H9 (cell line): ENCODE measurements around the gene PRKACA. TPM values are rescaled to one million over a fixed set of nuclear protein-coding genes. Genes with fewer than 3 reads are reported as not detected.

ENCODE experiments used
- DNase-seq: peaks from one replicate; pipeline ENCODE4 v3.0.0-alpha.2; 2017
- H2AFZ ChIP-seq: one replicate; pipeline ENCODE4 v1.6.1; 2013; ENCODE audit warnings: mild to moderate bottlenecking, low read length, control low read depth, moderate library complexity
- H2AK5ac ChIP-seq: 2 replicates; pipeline ENCODE4 v1.6.1; 2013; ENCODE audit warnings: low read length, control low read depth, mixed read lengths; ENCODE audit not compliant: insufficient read length
- H2BK120ac ChIP-seq: one replicate; pipeline ENCODE4 v1.6.1; 2013; ENCODE audit warnings: low read depth, mild to moderate bottlenecking, low read length, control low read depth, inconsistent platforms; ENCODE audit not compliant: poor library complexity, severe bottlenecking
- H2BK12ac ChIP-seq: 2 replicates; pipeline ENCODE4 v1.6.1; 2013; ENCODE audit warnings: low read length, control low read depth, mixed read lengths, low read depth; ENCODE audit not compliant: insufficient read length
- H2BK15ac ChIP-seq: 2 replicates; pipeline ENCODE4 v1.6.1; 2013; ENCODE audit warnings: low read depth, low read length, control low read depth
- H2BK20ac ChIP-seq: one replicate; pipeline ENCODE4 v1.6.1; 2013; ENCODE audit warnings: low read depth, mild to moderate bottlenecking, low read length, control low read depth, inconsistent platforms; ENCODE audit not compliant: poor library complexity, severe bottlenecking
- H2BK5ac ChIP-seq: 2 replicates; pipeline ENCODE4 v1.6.1; 2013; ENCODE audit warnings: low read length, control low read depth, mixed read lengths; ENCODE audit not compliant: insufficient read length
- H3K14ac ChIP-seq: 2 replicates; pipeline ENCODE4 v1.6.1; 2013; ENCODE audit warnings: low read length, control low read depth; ENCODE audit not compliant: insufficient read depth
- H3K18ac ChIP-seq: 2 replicates; pipeline ENCODE4 v1.6.1; 2013; ENCODE audit warnings: low read depth, mild to moderate bottlenecking, mixed read lengths, low read length, control low read depth; ENCODE audit not compliant: insufficient read length
- H3K23ac ChIP-seq: 2 replicates; pipeline ENCODE4 v1.6.1; 2013; ENCODE audit warnings: low read length, control low read depth, mixed read lengths, low read depth; ENCODE audit not compliant: insufficient read length
- H3K23me2 ChIP-seq: 2 replicates; pipeline ENCODE4 v1.6.1; 2013; ENCODE audit warnings: low read depth, mild to moderate bottlenecking, mixed read lengths, low read length, control low read depth; ENCODE audit not compliant: insufficient read length, poor library complexity, severe bottlenecking
- H3K27ac ChIP-seq: 2 replicates; pipeline ENCODE4 v1.5.1; 2013; ENCODE audit warnings: low read length, control low read depth, mixed read lengths, low read depth; ENCODE audit not compliant: insufficient read length
- H3K27me3 ChIP-seq: 2 replicates; pipeline ENCODE4 v1.6.1; 2013; ENCODE audit warnings: low read length, control low read depth, inconsistent platforms; ENCODE audit not compliant: insufficient read depth
- H3K4ac ChIP-seq: 2 replicates; pipeline ENCODE4 v1.6.1; 2013; ENCODE audit warnings: low read depth, mild to moderate bottlenecking, control low read depth, inconsistent platforms, low read length, moderate library complexity
- H3K4me1 ChIP-seq: 2 replicates; pipeline ENCODE4 v1.6.1; 2013; ENCODE audit warnings: low read length, control low read depth, inconsistent platforms; ENCODE audit not compliant: insufficient read depth
- H3K4me2 ChIP-seq: 2 replicates; pipeline ENCODE4 v1.6.1; 2013; ENCODE audit warnings: low read length, control low read depth, mixed read lengths; ENCODE audit not compliant: insufficient read length, insufficient read depth
- H3K56ac ChIP-seq: 2 replicates; pipeline ENCODE4 v1.6.1; 2013; ENCODE audit warnings: low read depth, mild to moderate bottlenecking, mixed read lengths, low read length, control low read depth; ENCODE audit not compliant: insufficient read length
- H3K79me1 ChIP-seq: 2 replicates; pipeline ENCODE4 v1.6.1; 2013; ENCODE audit warnings: low read depth, mild to moderate bottlenecking, moderate library complexity, low read length, control low read depth, inconsistent platforms; ENCODE audit not compliant: insufficient read depth, poor library complexity, severe bottlenecking
- H3K79me2 ChIP-seq: 2 replicates; pipeline ENCODE4 v1.6.1; 2013; ENCODE audit warnings: low read length, control low read depth, inconsistent platforms; ENCODE audit not compliant: insufficient read depth
- H3K9ac ChIP-seq: 2 replicates; pipeline ENCODE4 v1.6.1; 2013; ENCODE audit warnings: low read length, control low read depth, mixed read lengths; ENCODE audit not compliant: insufficient read length; ENCODE audit errors: extremely low read depth
- H3K9me3 ChIP-seq: one replicate; pipeline ENCODE4 v1.6.1; 2013; ENCODE audit warnings: low read depth, low read length, inconsistent platforms; ENCODE audit not compliant: control insufficient read depth
- H3T11ph ChIP-seq: one replicate; pipeline ENCODE4 v1.6.1; 2013; ENCODE audit warnings: mild to moderate bottlenecking, low read length, control low read depth, inconsistent platforms
- H4K20me1 ChIP-seq: one replicate; pipeline ENCODE4 v1.6.1; 2013; ENCODE audit not compliant: control insufficient read depth, insufficient read length, insufficient read depth
- H4K5ac ChIP-seq: 2 replicates; pipeline ENCODE4 v1.6.1; 2013; ENCODE audit warnings: low read depth, mild to moderate bottlenecking, mixed read lengths, low read length, control low read depth; ENCODE audit not compliant: insufficient read length
- H4K8ac ChIP-seq: replicated peaks from 2 replicates; pipeline ENCODE4 v1.6.1; 2013; ENCODE audit warnings: low read length, control low read depth, mixed read lengths, low read depth; ENCODE audit not compliant: insufficient read length
- H4K91ac ChIP-seq: 2 replicates; pipeline ENCODE4 v1.6.1; 2013; ENCODE audit warnings: low read depth, mild to moderate bottlenecking, moderate library complexity, mixed read lengths, low read length, control low read depth; ENCODE audit not compliant: insufficient read length
- H3K27ac Mint-ChIP-seq, 3 experiments: 2 replicates in 2 of 3; 3 replicates in 1 of 3; pipeline ENCODE4 v1.8.0; 2020 to 2021; ENCODE audit warnings: mixed read lengths in 3 of 3, mild to moderate bottlenecking in 1 of 3, moderate library complexity in 1 of 3
- H3K27me3 Mint-ChIP-seq: 2 replicates; pipeline ENCODE4 v1.8.0; 2021; ENCODE audit warnings: low read depth, mild to moderate bottlenecking, moderate library complexity, mixed read lengths
- H3K36me3 Mint-ChIP-seq, 3 experiments: 2 replicates in 2 of 3; 3 replicates in 1 of 3; pipeline ENCODE4 v1.8.0; 2020 to 2021; ENCODE audit warnings: low read depth in 3 of 3, mixed read lengths in 3 of 3; ENCODE audit not compliant: insufficient read depth in 1 of 3
- H3K4me1 Mint-ChIP-seq, 2 experiments: 2 replicates each; pipeline ENCODE4 v1.8.0; 2020; ENCODE audit warnings: mixed read lengths in 2 of 2
- H3K4me3 Mint-ChIP-seq, 2 experiments: 2 replicates in 1 of 2; 3 replicates in 1 of 2; pipeline ENCODE4 v1.8.0; 2020 to 2021; ENCODE audit warnings: mild to moderate bottlenecking in 2 of 2, mixed read lengths in 2 of 2, moderate library complexity in 1 of 2
- H3K9me3 Mint-ChIP-seq, 2 experiments: 2 replicates in 1 of 2; 3 replicates in 1 of 2; pipeline ENCODE4 v1.8.0; 2020; ENCODE audit warnings: mild to moderate bottlenecking in 2 of 2, mixed read lengths in 2 of 2, moderate library complexity in 1 of 2
- CTCF ChIP-seq: fragments of 200-600 bp; sonication (generic); conservative IDR thresholded peaks from 3 replicates; pipeline ENCODE4 v1.8.0; 2021; ENCODE audit warnings: antibody characterized with exemption, mild to moderate bottlenecking
- WGBS: extraction: QIAGEN DNeasy Blood & Tissue Kit; methylation state at CpG from one replicate; pipeline ENCODE4 v1.1.7; 2013; ENCODE audit warnings: missing lambda C conversion rate, low lambda C conversion rate, mixed read lengths; ENCODE audit not compliant: insufficient read length; ENCODE audit errors: extremely low coverage; 5-methylcytosine and 5-hydroxymethylcytosine counted together
- total RNA-seq: library from RNA; stranded (reverse); gene quantifications from 2 replicates; pipeline ENCODE4 v1.2.1, GENCODE V29; 2021

Gene PRKACA
- total RNA-seq, 1 experiment from 2014 or later: 51.8 TPM

DNA sequence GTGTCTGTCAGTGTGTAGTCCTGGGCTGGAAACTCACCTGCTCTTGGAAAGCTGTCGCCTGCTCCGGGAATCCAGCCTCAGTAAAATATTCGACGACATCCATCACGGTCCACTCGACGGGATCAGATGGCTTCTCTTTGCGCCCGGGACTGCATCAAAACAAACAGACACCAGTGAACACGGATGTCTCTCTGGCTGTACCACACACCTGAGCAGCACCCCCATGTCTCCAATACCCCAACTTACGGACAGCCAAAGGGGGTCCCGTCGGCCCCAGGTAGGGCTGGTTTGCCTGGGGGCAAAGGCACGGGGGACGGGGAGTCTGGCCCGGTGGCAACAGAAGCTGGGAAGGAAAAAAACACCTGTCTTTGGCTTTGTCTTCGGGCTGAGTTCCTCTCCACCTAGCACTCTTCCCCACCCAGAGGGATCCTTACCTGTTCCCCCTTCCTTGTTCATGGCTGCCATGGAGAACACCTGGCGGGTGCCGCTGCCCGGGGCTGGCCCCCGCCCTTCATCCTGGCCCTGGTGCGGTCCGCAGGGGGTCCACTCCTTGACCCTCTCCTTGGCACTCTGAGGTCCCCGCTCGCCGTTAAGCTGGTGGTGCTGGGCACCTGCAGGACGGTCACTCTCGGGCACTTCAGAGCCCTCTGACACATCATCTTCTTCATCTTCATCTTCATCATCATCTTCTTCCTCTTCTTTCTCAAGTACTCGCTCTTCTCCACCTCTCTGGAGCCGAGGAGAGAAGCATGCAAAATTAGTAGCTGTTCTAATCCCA is 28.7 kb downstream of the PRKACA start:
- H3K23me2 ChIP-seq: peaks cover 8% of the 10 kb centered on the region

More for the DNA sequence above, 28.7 kb downstream of the PRKACA start:
- no peak overlapping the region for H3K27ac ChIP-seq
- H3K23ac ChIP-seq: no peak overlapping the region
- H2AK5ac ChIP-seq: no peak overlapping the region
- no peak overlapping the region for H3K27ac Mint-ChIP-seq
- no peak overlapping the region for H3T11ph ChIP-seq
- no peak overlapping the region for H4K8ac ChIP-seq
- H4K5ac ChIP-seq: no peak overlapping the region
- TF ChIP-seq CTCF: no peak
- H2AFZ ChIP-seq: no peak overlapping the region
- H3K27me3 ChIP-seq: no peaks in the 10 kb centered on the region
- no CpG with 5 or more reads among the region's 30 CpGs for WGBS
- no peak overlapping the region for H2BK15ac ChIP-seq
- no peak overlapping the region for H3K18ac ChIP-seq
- H4K91ac ChIP-seq: no peak overlapping the region
- DNase-seq: no peak
- H3K9me3 ChIP-seq: peaks cover 6% of the 10 kb centered on the region
- no peaks in the 10 kb centered on the region for H3K79me2 ChIP-seq
- H2BK20ac ChIP-seq: no peak overlapping the region
- H3K79me1 ChIP-seq: no peaks in the 10 kb centered on the region
- H4K20me1 ChIP-seq: no peaks in the 10 kb centered on the region
- H2BK120ac ChIP-seq: no peak overlapping the region
- H3K4ac ChIP-seq: no peak overlapping the region
- H3K4me1 ChIP-seq: no peaks in the 10 kb centered on the region
- H3K4me1 Mint-ChIP-seq: peaks cover 12% of the 10 kb centered on the region in 2 experiments
- no peak overlapping the region for H3K56ac ChIP-seq
- H3K4me3 Mint-ChIP-seq: peak overlapping the region; percentile 78 to 87
- H3K27me3 Mint-ChIP-seq: peaks cover 15% of the 10 kb centered on the region
- H3K4me2 ChIP-seq: peak overlapping the region; percentile 40
- H3K36me3 Mint-ChIP-seq: peaks cover 15 to 36% (median 29%) of the 10 kb centered on the region in 3 experiments; a peak in 6 of 7 replicates
- no peak overlapping the region for H2BK12ac ChIP-seq
- H3K9ac ChIP-seq: no peak overlapping the region
- peaks cover 9% of the 10 kb centered on the region in 2 experiments for H3K9me3 Mint-ChIP-seq
- H3K14ac ChIP-seq: no peak overlapping the region
- no peak overlapping the region for H2BK5ac ChIP-seq
